Fibroblast of lung (primary cell): ENCODE data around the gene RAB34. TPM values are rescaled to one million over a fixed set of nuclear protein-coding genes. Genes with fewer than 3 reads are reported as not detected.
A peak's percentile ranks its signal among the peaks of the same experiment; 100 is the strongest.

Source experiments
- DNase-seq, 2 donors: peaks; one replicate each; pipeline versions ENCODE4 v3.0.0 to v3.0.0-alpha.2; 2010; ENCODE audit warnings: low read depth in 2 of 2
- H2AFZ ChIP-seq: 2 replicates; pipeline ENCODE4 v1.5.1; 2012; ENCODE audit warnings: low read length, control low read depth, inconsistent platforms
- H3K27ac ChIP-seq: 2 replicates; pipeline ENCODE4 v1.5.1; 2011; ENCODE audit warnings: low read length, control low read depth; ENCODE audit not compliant: insufficient read depth
- H3K27me3 ChIP-seq: 2 replicates; pipeline ENCODE4 v1.5.1; 2011; ENCODE audit warnings: mild to moderate bottlenecking, low read length; ENCODE audit not compliant: control insufficient read depth, insufficient read depth
- H3K36me3 ChIP-seq: 2 replicates; pipeline ENCODE4 v1.5.1; 2011; ENCODE audit warnings: low read length; ENCODE audit not compliant: control insufficient read depth, insufficient read depth
- H3K4me1 ChIP-seq: 2 replicates; pipeline ENCODE4 v1.5.1; 2011; ENCODE audit warnings: low read length; ENCODE audit not compliant: control insufficient read depth, insufficient read depth; ENCODE audit errors: extremely low read depth
- H3K4me2 ChIP-seq: 2 replicates; pipeline ENCODE4 v1.5.1; 2011; ENCODE audit warnings: low read length, control low read depth; ENCODE audit not compliant: insufficient read depth; ENCODE audit errors: extremely low read depth
- H3K4me3 ChIP-seq, 4 experiments: fragments of 200-600 bp in 1 of 4; sonication (generic) in 1 of 4; replicated peaks in 1 of 4; 2 replicates each; pipeline ENCODE4 v1.5.1; 2011 to 2016; ENCODE audit warnings: low read length in 4 of 4, low read depth in 3 of 4, mild to moderate bottlenecking in 3 of 4, control low read depth in 2 of 4, inconsistent platforms in 1 of 4, mixed read lengths in 1 of 4; ENCODE audit not compliant: insufficient read depth in 1 of 4; ENCODE audit errors: control extremely low read depth in 1 of 4
- H3K79me2 ChIP-seq: 2 replicates; pipeline ENCODE4 v1.5.1; 2012; ENCODE audit warnings: mild to moderate bottlenecking, low read length, inconsistent platforms; ENCODE audit not compliant: control insufficient read depth, insufficient read depth
- H3K9ac ChIP-seq: 2 replicates; pipeline ENCODE4 v1.5.1; 2011; ENCODE audit warnings: mild to moderate bottlenecking, low read length, control low read depth; ENCODE audit not compliant: insufficient read depth
- H3K9me3 ChIP-seq: 2 replicates; pipeline ENCODE4 v1.5.1; 2012; ENCODE audit warnings: low read depth, low read length; ENCODE audit not compliant: control insufficient read depth, insufficient read depth
- H4K20me1 ChIP-seq: 2 replicates; pipeline ENCODE4 v1.5.1; 2011; ENCODE audit warnings: low read length; ENCODE audit not compliant: control insufficient read depth, insufficient read depth; ENCODE audit errors: extremely low read depth
- EZH2 ChIP-seq: IDR thresholded peaks from 2 replicates; pipeline ENCODE4 v1.5.1; 2012; ENCODE audit warnings: low read length, control low read depth, mild to moderate bottlenecking; ENCODE audit errors: missing control alignments
- polyA plus RNA-seq, 2 donors: library from polyadenylated mRNA; depleted of rRNA in 1 of 2; stranded (reverse) in 1 of 2; unstranded in 1 of 2; fragments of >200 nt; gene quantifications; 2 replicates each; pipeline ENCODE4 v1.2.1, GENCODE V29; 2011 to 2012; ENCODE audit warnings: missing spikeins in 1 of 2
- total RNA-seq: library from RNA; depleted of rRNA; stranded (reverse); fragments of >200 nt; gene quantifications from 2 replicates; pipeline ENCODE4 v1.2.1, GENCODE V29; 2014
- TF ChIP-seq, protein P1 (sequence below), 2 donors: IDR thresholded peaks in 1 of 2; conservative IDR thresholded peaks in 1 of 2; 1 replicate in 1 of 2; 2 replicates in 1 of 2; pipeline ENCODE4 v1.5.1; 2011 to 2012; ENCODE audit warnings: low read length in 2 of 2, control low read depth in 1 of 2, inconsistent platforms in 1 of 2, low read depth in 1 of 2, mild to moderate bottlenecking in 1 of 2

The RAB34 gene
- total and polyA plus RNA-seq, 2 donors (not counting 1 experiment from before 2014, with no cell fraction given) = 174 to 287 TPM

GRCh38 chr17:28748852-28749515 is 31.3 kb upstream of the RAB34 start:
- H3K4me2 ChIP-seq = no peak overlapping the region
- no peaks in the 10 kb centered on the region for H3K27me3 ChIP-seq
- peaks cover 39% of the 10 kb centered on the region for H3K79me2 ChIP-seq
- peaks cover 33% of the 10 kb centered on the region for H3K36me3 ChIP-seq
- H3K4me1 ChIP-seq = peaks cover 9% of the 10 kb centered on the region
- H3K9me3 ChIP-seq = no peaks in the 10 kb centered on the region
- H4K20me1 ChIP-seq = no peaks in the 10 kb centered on the region
- TF ChIP-seq EZH2 = no peak
- TF ChIP-seq, protein P1, sequence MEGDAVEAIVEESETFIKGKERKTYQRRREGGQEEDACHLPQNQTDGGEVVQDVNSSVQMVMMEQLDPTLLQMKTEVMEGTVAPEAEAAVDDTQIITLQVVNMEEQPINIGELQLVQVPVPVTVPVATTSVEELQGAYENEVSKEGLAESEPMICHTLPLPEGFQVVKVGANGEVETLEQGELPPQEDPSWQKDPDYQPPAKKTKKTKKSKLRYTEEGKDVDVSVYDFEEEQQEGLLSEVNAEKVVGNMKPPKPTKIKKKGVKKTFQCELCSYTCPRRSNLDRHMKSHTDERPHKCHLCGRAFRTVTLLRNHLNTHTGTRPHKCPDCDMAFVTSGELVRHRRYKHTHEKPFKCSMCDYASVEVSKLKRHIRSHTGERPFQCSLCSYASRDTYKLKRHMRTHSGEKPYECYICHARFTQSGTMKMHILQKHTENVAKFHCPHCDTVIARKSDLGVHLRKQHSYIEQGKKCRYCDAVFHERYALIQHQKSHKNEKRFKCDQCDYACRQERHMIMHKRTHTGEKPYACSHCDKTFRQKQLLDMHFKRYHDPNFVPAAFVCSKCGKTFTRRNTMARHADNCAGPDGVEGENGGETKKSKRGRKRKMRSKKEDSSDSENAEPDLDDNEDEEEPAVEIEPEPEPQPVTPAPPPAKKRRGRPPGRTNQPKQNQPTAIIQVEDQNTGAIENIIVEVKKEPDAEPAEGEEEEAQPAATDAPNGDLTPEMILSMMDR (conservative IDR thresholded peaks at IDR 0.05 in 1 of 2, IDR thresholded peaks at IDR 0.05 in 1 of 2; ENCODE audit: low read depth in 1 of 2, low read length in 2 of 2) = no peak
- no peak overlapping the region for H3K4me3 ChIP-seq
- DNase-seq = no peak
- no peak overlapping the region for H3K27ac ChIP-seq
- H2AFZ ChIP-seq = no peak overlapping the region
- no peak overlapping the region for H3K9ac ChIP-seq

DNA sequence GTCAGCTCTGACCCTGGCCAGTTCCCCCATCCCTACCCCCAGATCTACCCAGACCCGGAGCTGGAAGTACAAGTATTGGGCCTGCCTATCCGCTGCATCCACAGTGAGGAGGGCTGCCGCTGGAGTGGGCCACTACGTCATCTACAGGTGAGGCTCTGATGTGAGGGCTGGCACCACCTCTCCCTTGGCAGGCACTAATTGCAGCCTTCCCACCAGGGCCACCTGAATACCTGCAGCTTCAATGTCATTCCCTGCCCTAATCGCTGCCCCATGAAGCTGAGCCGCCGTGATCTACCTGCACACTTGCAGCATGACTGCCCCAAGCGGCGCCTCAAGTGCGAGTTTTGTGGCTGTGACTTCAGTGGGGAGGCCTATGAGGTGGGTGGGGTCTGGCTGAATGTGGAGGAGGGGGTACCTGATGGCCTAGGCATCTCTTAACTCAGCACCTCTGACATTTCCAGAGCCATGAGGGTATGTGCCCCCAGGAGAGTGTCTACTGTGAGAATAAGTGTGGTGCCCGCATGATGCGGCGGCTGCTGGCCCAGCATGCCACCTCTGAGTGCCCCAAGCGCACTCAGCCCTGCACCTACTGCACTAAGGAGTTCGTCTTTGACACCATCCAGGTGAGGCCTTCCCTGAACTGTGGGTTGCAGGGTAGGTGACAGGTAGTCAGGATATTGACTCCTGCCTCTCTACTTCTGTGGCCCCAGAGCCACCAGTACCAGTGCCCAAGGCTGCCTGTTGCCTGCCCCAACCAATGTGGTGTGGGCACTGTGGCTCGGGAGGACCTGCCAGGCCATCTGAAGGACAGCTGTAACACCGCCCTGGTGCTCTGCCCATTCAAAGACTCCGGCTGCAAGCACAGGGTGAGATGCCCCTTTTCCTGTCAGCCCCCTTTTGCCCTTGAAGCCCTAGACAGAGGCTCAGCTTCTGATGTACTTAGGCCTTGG is 30.4 kb upstream of the RAB34 start:
- Histone ChIP-seq H3K9ac (no peak overlapping the region), H4K20me1 (no peaks in the 10 kb centered on the region), H3K4me3 (no peak overlapping the region), H2AFZ (no peak overlapping the region), H3K4me2 (no peak overlapping the region), H3K36me3 (peaks cover 33% of the 10 kb centered on the region), H3K27me3 (no peaks in the 10 kb centered on the region), H3K27ac (no peak overlapping the region), H3K9me3 (no peaks in the 10 kb centered on the region), H3K79me2 (peaks cover 39% of the 10 kb centered on the region), H3K4me1 (peaks cover 9% of the 10 kb centered on the region)
- TF ChIP-seq EZH2 = no peak
- TF ChIP-seq, protein P1 (conservative IDR thresholded peaks at IDR 0.05 in 1 of 2, IDR thresholded peaks at IDR 0.05 in 1 of 2; ENCODE audit: low read depth in 1 of 2, low read length in 2 of 2) = no peak
- DNase-seq = no peak

GRCh38 chr17:28747051-28747691 is 29.5 kb upstream of the RAB34 start:
- Histone ChIP-seq H3K36me3 (peaks cover 28% of the 10 kb centered on the region), H4K20me1 (no peaks in the 10 kb centered on the region), H3K4me2 (no peak overlapping the region)

More at GRCh38 chr17:28747051-28747691, 29.5 kb upstream of the RAB34 start:
- Histone ChIP-seq H3K27me3 (no peaks in the 10 kb centered on the region), H3K4me3 (peak overlapping the region in 1 of 4 experiments; percentile 4), H3K4me1 (peaks cover 9% of the 10 kb centered on the region), H3K9ac (no peak overlapping the region), H3K9me3 (no peaks in the 10 kb centered on the region), H3K79me2 (peaks cover 39% of the 10 kb centered on the region), H2AFZ (no peak overlapping the region), H3K27ac (no peak overlapping the region)
- no peak for TF ChIP-seq EZH2
- no peak for DNase-seq
